T-helper 2 cell treated with Interferon-gamma antibody and Interleukin-4, amounts not matched to agents 100 ng/mL and 5 ng/mL, for 36 hours (primary cell): ENCODE data around the gene HMGN2. TPM values are rescaled to one million over a fixed set of nuclear protein-coding genes. Genes with fewer than 3 reads are reported as not detected.

Source experiments
- total RNA-seq: library from RNA; stranded (reverse); gene quantifications from 2 replicates; pipeline ENCODE4 v1.2.3, GENCODE V29; 2022

The HMGN2 gene
- total RNA-seq, 1 donor from 2014 or later, result 974 TPM

Other genes with a start within 250 kb of the HMGN2 start
- 41.0 and 44.0 TPM in 2 replicates for gene CEP85, start 238.2 kb upstream of the HMGN2 start, total RNA-seq
- gene SH3BGRL3, start 192.4 kb upstream of the HMGN2 start, total RNA-seq, result 679 and 690 TPM in 2 replicates
- 31.9 and 32.2 TPM in 2 replicates for gene UBXN11, start 165.8 kb upstream of the HMGN2 start, total RNA-seq
- 1,191 and 1,203 TPM in 2 replicates for gene CD52, start 154.5 kb upstream of the HMGN2 start, total RNA-seq
- gene CRYBG2, start 118.3 kb upstream of the HMGN2 start, total RNA-seq, result 1.1 and 1.2 TPM in 2 replicates
- 0.52 TPM in 1 of 2 replicates, not detected in the other for gene ZNF683, start 99.7 kb upstream of the HMGN2 start, total RNA-seq
- gene LIN28A, start 61.6 kb upstream of the HMGN2 start, total RNA-seq, result not detected in 2 replicates
- gene DHDDS, start 40.1 kb upstream of the HMGN2 start, total RNA-seq, result 60.8 and 61.6 TPM in 2 replicates
- gene RPS6KA1, start 57.3 kb downstream of the HMGN2 start, total RNA-seq, result 169 and 175 TPM in 2 replicates
- 135 and 138 TPM in 2 replicates for gene ARID1A, start 223.6 kb downstream of the HMGN2 start, total RNA-seq